ENCODE measurements around the gene CCNK. TPM values are rescaled to one million over a fixed set of nuclear protein-coding genes. Genes with fewer than 3 reads are reported as not detected.

CCNK gene
- 25.6 and 26.4 TPM in 2 replicates for total RNA-seq (2012; rRNA removed)

GRCh38 chr14:99480917-99481744 lies at the start of gene CCNK:
CCNK (plus strand) TSS chr14:99481409; CDS start chr14:99492678, 11,269 bp downstream.
- Histone ChIP-seq H3K9me3 (replicated peaks; ENCODE audit: low read length) (no peaks in the 10 kb centered on the region), H3K9ac (ENCODE audit: low read depth, low read length) (peak within 1 kb of the TSS; percentile 91), H3K4me2 (ENCODE audit: low read length) (peak within 1 kb of the TSS; percentile 88), H3K4me1 (ENCODE audit: control insufficient read depth, insufficient read depth, low read length) (peaks cover 23% of the 10 kb centered on the region), H3K27me3 (ENCODE audit: control insufficient read depth, insufficient read depth, low read length) (no peaks in the 10 kb centered on the region), H3K36me3 (ENCODE audit: insufficient read depth, low read length) (no peaks in the 10 kb centered on the region), H3K4me3 (ENCODE audit: low read length) (peak within 1 kb of the TSS; percentile 97)

- no peaks in the 10 kb centered on the region for H3K9me3 ChIP-seq (replicated peaks; ENCODE audit: low read length)
- no peaks in the 10 kb centered on the region for H3K27me3 ChIP-seq (ENCODE audit: control insufficient read depth, insufficient read depth, low read length)
- H3K36me3 ChIP-seq (ENCODE audit: insufficient read depth, low read length), result peaks cover 5% of the 10 kb centered on the region
- H3K9ac ChIP-seq (ENCODE audit: low read depth, low read length), result no peak overlapping the region
- peaks cover 9% of the 10 kb centered on the region for H3K4me1 ChIP-seq (ENCODE audit: control insufficient read depth, insufficient read depth, low read length)
- H3K4me2 ChIP-seq (ENCODE audit: low read length), result no peak overlapping the region
- no peak overlapping the region for H3K4me3 ChIP-seq (ENCODE audit: low read length)
Measured at GRCh38 chr14:99431986-99432385, 49.2 kb upstream of the CCNK start.

DNA sequence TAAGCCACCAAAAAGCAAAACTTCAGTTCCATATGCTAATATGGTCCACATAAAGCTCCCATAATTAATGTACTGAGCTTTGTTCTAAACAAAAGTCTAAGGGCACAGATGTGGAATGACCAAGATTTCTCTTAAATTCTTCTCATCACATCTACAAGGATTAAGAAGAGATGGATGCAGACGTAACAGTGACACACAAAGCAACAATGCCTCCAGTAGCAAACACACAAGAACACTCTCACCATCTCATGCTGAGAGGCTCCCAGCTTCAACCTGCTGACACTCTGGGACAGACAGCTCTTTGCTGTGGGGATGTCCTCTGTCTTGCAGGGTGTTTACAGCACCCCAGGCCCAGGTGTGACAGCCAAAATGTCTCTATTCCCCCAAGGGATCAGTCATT lies 48.7 kb upstream of the CCNK start:
- Histone ChIP-seq H3K36me3 (ENCODE audit: insufficient read depth, low read length) (peaks cover 5% of the 10 kb centered on the region), H3K4me1 (ENCODE audit: control insufficient read depth, insufficient read depth, low read length) (peaks cover 8% of the 10 kb centered on the region), H3K9me3 (replicated peaks; ENCODE audit: low read length) (no peaks in the 10 kb centered on the region), H3K27me3 (ENCODE audit: control insufficient read depth, insufficient read depth, low read length) (no peaks in the 10 kb centered on the region), H3K9ac (ENCODE audit: low read depth, low read length) (no peak overlapping the region), H3K4me3 (ENCODE audit: low read length) (no peak overlapping the region), H3K4me2 (ENCODE audit: low read length) (no peak overlapping the region)

- H3K9ac ChIP-seq (ENCODE audit: low read depth, low read length), result no peak overlapping the region
- no peaks in the 10 kb centered on the region for H3K9me3 ChIP-seq (replicated peaks; ENCODE audit: low read length)
- H3K27me3 ChIP-seq (ENCODE audit: control insufficient read depth, insufficient read depth, low read length), result no peaks in the 10 kb centered on the region
- H3K4me2 ChIP-seq (ENCODE audit: low read length), result no peak overlapping the region
- H3K36me3 ChIP-seq (ENCODE audit: insufficient read depth, low read length), result peaks cover 16% of the 10 kb centered on the region
- H3K4me3 ChIP-seq (ENCODE audit: low read length), result no peak overlapping the region
- H3K4me1 ChIP-seq (ENCODE audit: control insufficient read depth, insufficient read depth, low read length), result no peaks in the 10 kb centered on the region
Measured at GRCh38 chr14:99435327-99435726, 45.9 kb upstream of the CCNK start.

GRCh38 chr14:99436247-99437180 lies 44.7 kb upstream of the CCNK start:
- H3K4me2 ChIP-seq (ENCODE audit: low read length), result no peak overlapping the region
- H3K4me3 ChIP-seq (ENCODE audit: low read length), result no peak overlapping the region
- H3K36me3 ChIP-seq (ENCODE audit: insufficient read depth, low read length), result peaks cover 16% of the 10 kb centered on the region
- H3K27me3 ChIP-seq (ENCODE audit: control insufficient read depth, insufficient read depth, low read length), result no peaks in the 10 kb centered on the region
- H3K9me3 ChIP-seq (replicated peaks; ENCODE audit: low read length), result no peaks in the 10 kb centered on the region
- no peak overlapping the region for H3K9ac ChIP-seq (ENCODE audit: low read depth, low read length)
- H3K4me1 ChIP-seq (ENCODE audit: control insufficient read depth, insufficient read depth, low read length), result no peaks in the 10 kb centered on the region

DNA sequence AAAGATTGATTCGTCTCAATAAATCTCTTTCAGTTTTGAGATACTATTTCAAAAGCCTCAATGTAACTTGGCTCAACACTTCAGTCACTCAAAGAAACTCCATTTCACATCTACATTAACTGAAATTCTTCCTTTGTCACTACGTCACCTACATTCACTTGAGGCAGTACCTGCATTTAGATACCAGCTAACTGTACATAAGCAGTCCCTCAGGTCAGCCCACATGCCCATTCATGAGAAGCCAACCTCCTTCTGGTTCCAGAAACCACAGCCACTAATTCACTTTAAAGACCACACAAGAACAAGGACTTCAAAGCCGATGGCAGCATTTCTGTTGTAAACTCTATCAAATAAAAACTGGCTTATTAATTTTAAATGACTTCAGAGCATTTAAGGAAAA lies 43.5 kb upstream of the CCNK start:
- no peaks in the 10 kb centered on the region for H3K27me3 ChIP-seq (ENCODE audit: control insufficient read depth, insufficient read depth, low read length)
- no peak overlapping the region for H3K9ac ChIP-seq (ENCODE audit: low read depth, low read length)
- peaks cover 16% of the 10 kb centered on the region for H3K36me3 ChIP-seq (ENCODE audit: insufficient read depth, low read length)
- H3K9me3 ChIP-seq (replicated peaks; ENCODE audit: low read length), result no peaks in the 10 kb centered on the region
- H3K4me1 ChIP-seq (ENCODE audit: control insufficient read depth, insufficient read depth, low read length), result no peaks in the 10 kb centered on the region
- H3K4me2 ChIP-seq (ENCODE audit: low read length), result no peak overlapping the region
- no peak overlapping the region for H3K4me3 ChIP-seq (ENCODE audit: low read length)

GRCh38 chr14:99440278-99440677 lies 40.9 kb upstream of the CCNK start:
- no peak overlapping the region for H3K9ac ChIP-seq (ENCODE audit: low read depth, low read length)
- H3K4me3 ChIP-seq (ENCODE audit: low read length), result no peak overlapping the region
- peaks cover 17% of the 10 kb centered on the region for H3K36me3 ChIP-seq (ENCODE audit: insufficient read depth, low read length)
- no peaks in the 10 kb centered on the region for H3K9me3 ChIP-seq (replicated peaks; ENCODE audit: low read length)
- no peaks in the 10 kb centered on the region for H3K27me3 ChIP-seq (ENCODE audit: control insufficient read depth, insufficient read depth, low read length)
- no peak overlapping the region for H3K4me2 ChIP-seq (ENCODE audit: low read length)
- H3K4me1 ChIP-seq (ENCODE audit: control insufficient read depth, insufficient read depth, low read length), result no peaks in the 10 kb centered on the region

- H3K36me3 ChIP-seq (ENCODE audit: insufficient read depth, low read length), result peaks cover 18% of the 10 kb centered on the region
- H3K9me3 ChIP-seq (replicated peaks; ENCODE audit: low read length), result no peaks in the 10 kb centered on the region
- H3K27me3 ChIP-seq (ENCODE audit: control insufficient read depth, insufficient read depth, low read length), result no peaks in the 10 kb centered on the region
- H3K4me1 ChIP-seq (ENCODE audit: control insufficient read depth, insufficient read depth, low read length), result no peaks in the 10 kb centered on the region
- H3K9ac ChIP-seq (ENCODE audit: low read depth, low read length), result no peak overlapping the region
- H3K4me2 ChIP-seq (ENCODE audit: low read length), result no peak overlapping the region
- no peak overlapping the region for H3K4me3 ChIP-seq (ENCODE audit: low read length)
Measured at GRCh38 chr14:99441157-99441870, 39.9 kb upstream of the CCNK start.

DNA sequence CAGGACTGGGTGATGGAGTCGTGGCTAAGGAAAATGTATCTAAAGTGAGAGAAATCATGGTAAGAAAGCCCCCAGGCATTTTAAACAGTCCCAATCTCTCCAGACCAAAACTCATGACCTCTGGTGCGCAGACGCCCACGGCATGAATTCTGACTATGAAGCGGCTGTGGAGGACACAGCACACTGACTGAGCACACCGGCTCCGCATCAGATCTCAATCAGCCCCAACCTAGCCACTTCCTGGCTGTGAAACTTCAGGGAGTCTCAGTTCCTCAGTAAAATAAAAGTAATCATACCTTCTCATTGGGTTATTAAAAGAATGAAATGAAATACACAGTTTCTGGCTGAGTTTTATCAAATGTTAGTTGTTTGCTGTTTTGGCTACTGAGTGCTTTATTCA lies 39.3 kb upstream of the CCNK start:
- Histone ChIP-seq H3K27me3 (ENCODE audit: control insufficient read depth, insufficient read depth, low read length) (no peaks in the 10 kb centered on the region), H3K4me2 (ENCODE audit: low read length) (no peak overlapping the region), H3K9ac (ENCODE audit: low read depth, low read length) (no peak overlapping the region), H3K4me3 (ENCODE audit: low read length) (no peak overlapping the region), H3K36me3 (ENCODE audit: insufficient read depth, low read length) (peaks cover 21% of the 10 kb centered on the region), H3K4me1 (ENCODE audit: control insufficient read depth, insufficient read depth, low read length) (no peaks in the 10 kb centered on the region), H3K9me3 (replicated peaks; ENCODE audit: low read length) (no peaks in the 10 kb centered on the region)

DNA sequence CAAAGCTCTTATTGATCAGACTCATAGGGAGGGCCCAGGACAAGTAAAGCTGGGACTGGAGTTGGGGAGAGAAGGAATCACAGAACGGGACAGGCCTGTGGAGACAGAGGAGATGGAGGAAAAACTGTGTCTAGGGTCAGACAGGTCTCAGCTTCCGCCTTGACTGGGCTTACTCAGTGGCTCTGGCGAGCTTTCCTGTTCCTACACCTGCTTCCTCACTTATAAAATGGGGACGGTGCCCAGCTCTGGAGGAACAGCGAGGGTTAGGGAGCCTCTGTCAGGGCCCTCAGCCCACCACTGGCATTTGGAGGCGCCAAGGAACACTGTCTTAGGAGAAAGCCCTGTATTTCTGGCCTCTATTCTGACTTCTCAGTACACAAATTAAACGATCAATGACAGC lies 35.3 kb upstream of the CCNK start:
- peaks cover 23% of the 10 kb centered on the region for H3K36me3 ChIP-seq (ENCODE audit: insufficient read depth, low read length)
- no peaks in the 10 kb centered on the region for H3K9me3 ChIP-seq (replicated peaks; ENCODE audit: low read length)
- no peak overlapping the region for H3K9ac ChIP-seq (ENCODE audit: low read depth, low read length)
- no peak overlapping the region for H3K4me2 ChIP-seq (ENCODE audit: low read length)
- H3K4me1 ChIP-seq (ENCODE audit: control insufficient read depth, insufficient read depth, low read length), result no peaks in the 10 kb centered on the region
- H3K4me3 ChIP-seq (ENCODE audit: low read length), result no peak overlapping the region
- H3K27me3 ChIP-seq (ENCODE audit: control insufficient read depth, insufficient read depth, low read length), result no peaks in the 10 kb centered on the region

GRCh38 chr14:99447739-99448138 lies 33.5 kb upstream of the CCNK start:
- Histone ChIP-seq H3K9ac (ENCODE audit: low read depth, low read length) (no peak overlapping the region), H3K27me3 (ENCODE audit: control insufficient read depth, insufficient read depth, low read length) (no peaks in the 10 kb centered on the region), H3K4me2 (ENCODE audit: low read length) (no peak overlapping the region), H3K4me1 (ENCODE audit: control insufficient read depth, insufficient read depth, low read length) (no peaks in the 10 kb centered on the region), H3K4me3 (ENCODE audit: low read length) (no peak overlapping the region), H3K36me3 (ENCODE audit: insufficient read depth, low read length) (peaks cover 23% of the 10 kb centered on the region), H3K9me3 (replicated peaks; ENCODE audit: low read length) (no peaks in the 10 kb centered on the region)
